ENCODE data around the gene SLC22A1. TPM values are rescaled to one million over a fixed set of nuclear protein-coding genes. Genes with fewer than 3 reads are reported as not detected.
"Not testable (repeated sequence)": the region's sequence is repeated elsewhere in the genome, so short reads cannot be mapped to it uniquely, and the experiment has no call there.

Gene SLC22A1
- total and polyA plus RNA-seq, 2 of the 13 experiments (the other 11 are each of a cell fraction or from before 2014, with no cell fraction given), result 0.80 to 0.87 TPM

GRCh38 chr6:160125105-160125504 is 3.5 kb downstream of the SLC22A1 start (continued):
- peak; percentile 60; the same call in 1 of the 2 replicates for TF ChIP-seq ZNF609 (CRISPR knock-in tag; IDR thresholded peaks at IDR 0.05; ENCODE audit: borderline replicate concordance)
- 0 out of 2 replicates have a peak, but pooled peaks have one; percentile 53 for TF ChIP-seq ZNF703 (CRISPR knock-in tag; IDR thresholded peaks at IDR 0.05; ENCODE audit: borderline replicate concordance)
- peak; percentile 94 for TF ChIP-seq PITX1 (CRISPR knock-in tag; IDR thresholded peaks at IDR 0.05)
- TF ChIP-seq ZNF710 (CRISPR knock-in tag; IDR thresholded peaks at IDR 0.05; ENCODE audit: borderline replicate concordance), result peak; percentile 66; the same call in 1 of the 2 replicates
- TF ChIP-seq DRAP1 (CRISPR knock-in tag; IDR thresholded peaks at IDR 0.05), result peak; percentile 46; the same call in 1 of the 2 replicates
- TF ChIP-seq ZNF331 (CRISPR knock-in tag; IDR thresholded peaks at IDR 0.05), result peak; percentile 46; the same call in 1 of the 2 replicates
- peak; percentile 80 for TF ChIP-seq MED1 (CRISPR knock-in tag; IDR thresholded peaks at IDR 0.05)
- peak; percentile 99 for TF ChIP-seq HNF1B (CRISPR knock-in tag; IDR thresholded peaks at IDR 0.05)
- TF ChIP-seq GABPA (IDR thresholded peaks at IDR 0.05; ENCODE audit: low read depth, low read length), result not testable (repeated sequence)
- TF ChIP-seq GABPA (CRISPR knock-in tag; IDR thresholded peaks at IDR 0.05; ENCODE audit: low read depth), result peak; percentile 20; the same call in 1 of the 2 replicates
- peak; percentile 67 for TF ChIP-seq NCOA2 (CRISPR knock-in tag; IDR thresholded peaks at IDR 0.05)
- peak; percentile 77 for TF ChIP-seq TFDP2 (CRISPR knock-in tag; IDR thresholded peaks at IDR 0.05)
- TF ChIP-seq ONECUT2 (CRISPR knock-in tag; IDR thresholded peaks at IDR 0.05), result peak; percentile 64; the same call in 1 of the 2 replicates
- TF ChIP-seq ZMYM3 (CRISPR knock-in tag; IDR thresholded peaks at IDR 0.05), result peak; percentile 60; the same call in 1 of the 2 replicates
- TF ChIP-seq PHF21A (CRISPR knock-in tag; IDR thresholded peaks at IDR 0.05), result peak; percentile 67; the same call in 1 of the 2 replicates
- TF ChIP-seq ZSCAN9 (CRISPR knock-in tag; IDR thresholded peaks at IDR 0.05; ENCODE audit: borderline replicate concordance), result peak; percentile 54; the same call in 1 of the 2 replicates
- TF ChIP-seq TBX3 (IDR thresholded peaks at IDR 0.05; ENCODE audit: borderline replicate concordance), result peak; percentile 56; the same call in 1 of the 2 replicates
- TF ChIP-seq IKZF5 (CRISPR knock-in tag; IDR thresholded peaks at IDR 0.05), result peak; percentile 67; the same call in 1 of the 2 replicates
- TF ChIP-seq GZF1 (CRISPR knock-in tag; IDR thresholded peaks at IDR 0.05), result 0 out of 2 replicates have a peak, but pooled peaks have one; percentile 56

All from HepG2 (cell line).